GM21737 (cell line): ENCODE measurements around the gene MKS1.

ENCODE experiments used
- ATAC-seq: cut with Tn5 transposase; IDR thresholded peaks from one replicate; pipeline ENCODE4 v1.9.1; 2021; ENCODE audit warnings: mild to moderate bottlenecking, moderate library complexity; ENCODE audit not compliant: unreplicated experiment

MKS1 gene

GRCh38 chr17:58219007-58219788, at the start of gene MKS1:
Gene MKS1 (minus strand): TSS chr17:58219255. CDS start chr17:58219230, 25 bp downstream.
- ATAC-seq, result peak; percentile 93

GRCh38 chr17:58268326-58268725, 49.3 kb upstream of the MKS1 start:
- ATAC-seq, result no peak

- no peak for ATAC-seq
Observed at GRCh38 chr17:58267347-58268324, 48.6 kb upstream of the MKS1 start.

- no peak for ATAC-seq
Observed at GRCh38 chr17:58265902-58266875, 47.1 kb upstream of the MKS1 start.

- no peak for ATAC-seq
Observed at GRCh38 chr17:58265271-58265670, 46.2 kb upstream of the MKS1 start.

- no peak for ATAC-seq
Observed at GRCh38 chr17:58264407-58265103, 45.5 kb upstream of the MKS1 start.

- no peak for ATAC-seq
Observed at GRCh38 chr17:58263773-58264172, 44.7 kb upstream of the MKS1 start.

GRCh38 chr17:58262149-58262548, 43.1 kb upstream of the MKS1 start:
- ATAC-seq, result no peak

GRCh38 chr17:58254803-58255202, 35.7 kb upstream of the MKS1 start:
- no peak for ATAC-seq

- no peak for ATAC-seq
Observed at GRCh38 chr17:58253082-58253481, 34.0 kb upstream of the MKS1 start.

GRCh38 chr17:58252141-58252540, 33.1 kb upstream of the MKS1 start:
- ATAC-seq, result no peak

- ATAC-seq, result no peak
Observed at GRCh38 chr17:58250344-58251011, 31.4 kb upstream of the MKS1 start.

GRCh38 chr17:58249270-58250133, 30.4 kb upstream of the MKS1 start:
- ATAC-seq, result no peak

GRCh38 chr17:58248955-58249269, 29.9 kb upstream of the MKS1 start:
- ATAC-seq, result no peak

- ATAC-seq, result no peak
Observed at GRCh38 chr17:58247511-58248363, 28.7 kb upstream of the MKS1 start.

- ATAC-seq, result no peak
Observed at GRCh38 chr17:58246781-58247180, 27.7 kb upstream of the MKS1 start.

GRCh38 chr17:58246104-58246740, 27.2 kb upstream of the MKS1 start:
- no peak for ATAC-seq
